ENCODE results near the gene PLPPR2. TPM values are rescaled to one million over a fixed set of nuclear protein-coding genes. Genes with fewer than 3 reads are reported as not detected.

Gene PLPPR2
- total RNA-seq, 1 donor from 2014 or later, result 2.2 TPM

GRCh38 chr19:11397089-11397610 lies 41.9 kb downstream of the PLPPR2 start:
- CTCF ChIA-PET, result no interaction called here
- no peak for DNase-seq
- POLR2A ChIA-PET, result interaction anchor here (0.7 kb wide), 1 partner anchor 17 kb away, joined by 3 read pairs; no protein-coding TSS in a partner anchor

GRCh38 chr19:11399667-11400066 lies 44.4 kb downstream of the PLPPR2 start:
- H3K36me3 Mint-ChIP-seq (ENCODE audit: low read depth), result no peaks in the 10 kb centered on the region
- POLR2A ChIA-PET, result no interaction called here
- no peak overlapping the region for H3K27ac Mint-ChIP-seq
- no peaks in the 10 kb centered on the region for H3K9me3 Mint-ChIP-seq
- no peak for TF ChIP-seq CTCF (IDR thresholded peaks at IDR 0.05)
- no peaks in the 10 kb centered on the region for H3K4me1 Mint-ChIP-seq
- ATAC-seq (ENCODE audit: low read depth) (no peak), DNase-seq (no peak)
- CTCF ChIA-PET, result no interaction called here
- H3K4me3 Mint-ChIP-seq, result no peak overlapping the region
- peaks cover 6% of the 10 kb centered on the region for H3K27me3 Mint-ChIP-seq
- intact Hi-C loops (cut with micrococcal nuclease), result no loop called here

More at GRCh38 chr19:11397089-11397610, 41.9 kb downstream of the PLPPR2 start:
- H3K4me1 Mint-ChIP-seq, result peaks cover 8% of the 10 kb centered on the region
- no peaks in the 10 kb centered on the region for H3K36me3 Mint-ChIP-seq (ENCODE audit: low read depth)
- no peak for TF ChIP-seq CTCF (IDR thresholded peaks at IDR 0.05)
- no peak overlapping the region for H3K4me3 Mint-ChIP-seq
- H3K27me3 Mint-ChIP-seq, result peaks cover 6% of the 10 kb centered on the region
- H3K9me3 Mint-ChIP-seq, result no peaks in the 10 kb centered on the region
- intact Hi-C loops (cut with micrococcal nuclease), result no loop called here
- ATAC-seq (ENCODE audit: low read depth), result no peak
- H3K27ac Mint-ChIP-seq, result no peak overlapping the region

- Mint-ChIP-seq H3K27ac (no peak overlapping the region), H3K4me1 (no peaks in the 10 kb centered on the region), H3K4me3 (no peak overlapping the region), H3K9me3 (no peaks in the 10 kb centered on the region), H3K36me3 (ENCODE audit: low read depth) (no peaks in the 10 kb centered on the region), H3K27me3 (peaks cover 2% of the 10 kb centered on the region)
- TF ChIP-seq CTCF (IDR thresholded peaks at IDR 0.05), result no peak
- no peak for ATAC-seq (ENCODE audit: low read depth)
- intact Hi-C loops (cut with micrococcal nuclease), result no loop called here
- ChIA-PET POLR2A (no interaction called here), CTCF (interaction anchor here (1.5 kb wide), 1 partner anchor 20 kb away, joined by 5 read pairs; no protein-coding TSS in a partner anchor)
- no peak for DNase-seq
Observed at GRCh38 chr19:11400798-11401197, 45.6 kb downstream of the PLPPR2 start.

GRCh38 chr19:11401808-11402543 lies 46.7 kb downstream of the PLPPR2 start:
- POLR2A ChIA-PET, result no interaction called here

More at GRCh38 chr19:11401808-11402543, 46.7 kb downstream of the PLPPR2 start:
- Mint-ChIP-seq H3K27me3 (no peaks in the 10 kb centered on the region), H3K4me1 (peaks cover 5% of the 10 kb centered on the region), H3K36me3 (ENCODE audit: low read depth) (no peaks in the 10 kb centered on the region), H3K27ac (no peak overlapping the region), H3K9me3 (no peaks in the 10 kb centered on the region), H3K4me3 (no peak overlapping the region)
- TF ChIP-seq CTCF (IDR thresholded peaks at IDR 0.05), result no peak
- CTCF ChIA-PET, result interaction anchor here (0.9 to 1.5 kb wide), 2 partner anchors 21 to 81 kb away, joined by 3 to 5 read pairs; no protein-coding TSS in a partner anchor
- ATAC-seq (ENCODE audit: low read depth) (no peak), DNase-seq (no peak)
- intact Hi-C loops (cut with micrococcal nuclease), result no loop called here
